Measurements from ENCODE around the gene CASP6.

The CASP6 gene

DNA sequence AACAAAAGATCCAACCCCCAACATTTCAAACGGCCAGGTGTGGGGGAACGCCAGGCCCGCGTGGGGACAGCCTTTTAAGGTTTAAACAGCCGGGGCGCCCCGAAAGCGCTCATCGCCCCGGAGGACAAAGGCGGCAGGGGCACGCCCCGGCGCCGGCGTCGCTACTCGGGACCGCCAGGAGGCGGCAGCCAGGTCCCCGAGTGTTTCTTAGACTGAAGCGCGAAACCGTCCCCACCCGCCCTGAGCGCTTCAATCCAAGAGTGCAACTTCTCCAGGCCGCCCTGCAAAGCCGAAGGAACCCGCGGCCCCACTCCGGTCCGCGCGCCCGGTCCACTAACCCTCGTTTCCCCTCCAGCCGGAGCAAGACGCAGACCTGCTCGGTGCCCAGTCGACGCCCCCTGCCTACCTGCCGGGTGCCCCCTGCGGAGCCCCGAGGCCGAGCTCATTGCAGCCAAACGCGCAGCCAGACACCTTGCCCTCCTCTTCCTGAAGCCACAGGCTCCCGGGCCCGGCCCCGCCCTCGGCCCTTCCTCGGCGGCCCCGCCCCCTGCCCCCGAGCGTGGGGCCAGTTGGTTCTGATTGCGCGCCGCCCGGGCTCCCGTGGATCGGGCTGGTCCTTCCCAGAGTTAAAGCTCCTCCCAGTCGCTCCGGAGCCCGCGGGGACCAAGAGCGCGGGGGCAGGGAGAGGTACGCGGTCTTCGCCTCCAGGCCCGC lies at the start of gene CASP6:
Gene CASP6 (minus strand): TSS at position 496 of the 714 bp plus-strand sequence. CDS start 50 bp downstream, at position 446.
- DNase-seq = peak; percentile 83 to 93

DNA sequence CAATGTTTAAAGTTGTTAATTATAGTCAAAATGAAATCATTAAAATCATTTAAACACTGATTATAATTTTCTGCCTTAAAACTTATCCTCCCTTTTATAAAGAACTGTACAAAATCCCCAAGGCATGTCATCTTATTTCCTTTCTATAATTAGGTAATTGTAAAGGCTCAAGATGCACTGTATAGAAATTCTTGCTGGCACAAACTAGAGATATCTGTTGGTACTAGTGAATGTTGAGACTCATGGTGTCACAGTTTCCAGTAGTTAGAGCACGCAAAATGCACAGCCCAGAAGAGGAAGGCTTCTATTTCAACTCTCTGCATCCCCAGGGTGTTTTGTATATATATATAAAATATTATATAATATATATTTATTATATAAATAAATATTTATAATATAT lies 49.3 kb upstream of the CASP6 start:
- peak in 1 of 2 experiments; percentile 11 for DNase-seq

DNA sequence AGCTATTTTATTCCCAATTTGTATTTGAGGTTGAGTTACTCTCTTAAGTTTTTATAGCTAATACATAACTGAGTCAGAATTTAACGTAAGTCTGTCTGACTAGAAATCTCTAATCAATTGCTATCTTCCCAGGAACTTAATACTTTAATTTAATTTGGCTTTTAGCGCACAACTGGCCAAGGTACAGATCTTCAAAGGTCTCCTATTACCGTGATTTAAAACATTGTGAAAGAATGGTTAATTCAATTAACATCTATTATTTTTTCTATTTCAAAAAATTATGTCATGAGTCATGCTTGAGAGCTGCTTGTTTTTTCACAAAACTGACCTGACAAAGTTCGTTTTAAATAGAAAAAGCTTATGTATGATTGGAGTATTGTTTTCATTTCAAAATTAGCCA lies 48.6 kb upstream of the CASP6 start:
- no peak for DNase-seq

DNA sequence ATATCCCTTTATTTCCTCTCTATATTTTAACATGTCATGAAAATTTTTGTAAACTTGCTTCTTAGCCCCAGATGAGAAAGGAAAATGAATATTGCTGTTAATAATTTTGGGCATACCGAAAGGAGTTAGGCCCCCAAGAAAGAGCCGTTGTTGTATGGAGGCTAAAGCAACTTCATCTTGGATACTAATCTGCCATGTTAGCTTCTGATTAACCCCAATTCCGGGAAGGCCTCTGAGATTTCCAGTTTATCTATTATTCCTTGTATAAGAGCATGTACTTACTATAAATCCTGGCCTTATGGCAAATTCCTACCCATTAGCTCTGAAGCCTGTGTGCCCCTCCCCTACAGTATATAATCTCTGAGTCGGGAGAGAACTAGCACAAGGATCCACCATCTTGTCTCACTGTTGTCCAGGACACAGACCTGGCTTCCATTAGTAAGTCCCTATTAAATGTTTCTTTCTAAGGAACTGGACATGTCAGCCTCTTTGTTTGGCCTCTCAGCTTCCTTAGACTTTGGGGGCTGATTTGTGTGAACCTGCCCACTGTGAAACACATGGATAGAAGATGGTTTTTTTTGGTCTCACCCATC lies 47.5 kb upstream of the CASP6 start:
- no peak for DNase-seq

DNA sequence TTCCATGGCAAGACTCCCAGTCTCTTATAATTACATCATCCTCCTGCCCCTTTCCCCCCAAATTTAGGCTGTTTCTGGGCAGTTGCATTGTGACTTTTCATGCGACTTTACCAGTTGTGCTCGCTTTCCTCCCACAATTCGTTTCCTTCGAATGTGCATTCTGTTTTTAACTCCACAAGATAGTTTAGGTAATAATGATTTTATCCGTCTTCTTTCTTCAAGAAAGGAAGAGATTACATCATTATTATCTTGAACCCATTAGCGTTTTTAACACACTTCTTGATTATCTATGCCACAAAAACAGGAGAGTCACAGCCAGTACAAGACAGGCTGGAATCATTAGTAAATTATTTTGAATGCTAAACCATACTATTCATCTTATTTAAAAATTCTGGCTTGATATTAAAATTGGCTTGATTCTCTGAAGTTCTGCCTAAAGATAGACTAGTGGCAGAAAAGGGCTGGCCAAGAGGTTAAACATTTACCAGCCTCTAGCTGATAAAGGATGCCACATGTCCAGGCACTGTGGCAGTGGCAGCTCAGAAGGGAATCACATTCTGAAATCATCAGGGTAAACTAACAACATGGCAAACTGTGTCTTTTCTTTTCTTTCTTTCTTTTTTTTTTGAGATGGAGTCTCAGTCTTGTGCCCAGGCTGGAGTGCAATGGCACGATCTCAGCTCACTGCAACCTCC lies 46.3 kb upstream of the CASP6 start:
- DNase-seq = no peak

DNA sequence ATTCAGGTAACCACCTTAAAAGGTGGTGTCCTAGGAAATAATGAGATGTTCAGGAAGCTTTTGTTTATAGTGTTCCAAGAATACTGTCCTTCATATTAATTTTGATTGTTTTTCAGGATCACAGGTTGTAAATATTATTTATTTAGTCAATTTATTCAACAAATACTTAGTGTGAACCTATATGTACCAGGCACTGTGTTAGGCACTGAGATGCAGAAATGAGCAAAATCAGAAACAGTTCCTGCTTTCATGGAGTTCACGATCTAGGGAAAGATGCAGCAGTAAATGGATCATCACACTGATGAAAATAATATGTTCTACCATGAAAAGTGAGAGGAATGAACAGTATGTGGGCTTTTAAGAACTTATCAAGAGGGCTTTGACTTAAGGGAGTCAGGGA lies 44.9 kb upstream of the CASP6 start:
- no peak for DNase-seq

DNA sequence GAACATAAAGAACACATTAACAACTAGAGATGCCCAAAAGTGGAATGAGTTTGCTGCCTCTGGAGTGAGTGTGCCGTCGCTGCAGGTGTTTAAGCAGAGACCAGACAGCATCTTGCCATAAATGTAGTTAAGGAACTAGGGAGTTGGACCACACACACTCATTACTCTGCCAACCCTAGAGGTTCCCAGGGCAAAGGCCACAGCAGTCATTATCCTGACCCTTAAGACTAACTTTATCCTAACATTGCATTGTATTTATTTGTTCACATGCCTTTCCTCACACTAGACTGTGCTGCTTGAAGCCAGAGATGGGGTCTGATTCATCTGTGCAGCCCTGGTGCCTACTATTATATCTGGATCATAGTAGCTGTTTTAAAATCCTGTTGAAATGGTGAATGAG lies 43.5 kb upstream of the CASP6 start:
- no peak for DNase-seq

DNA sequence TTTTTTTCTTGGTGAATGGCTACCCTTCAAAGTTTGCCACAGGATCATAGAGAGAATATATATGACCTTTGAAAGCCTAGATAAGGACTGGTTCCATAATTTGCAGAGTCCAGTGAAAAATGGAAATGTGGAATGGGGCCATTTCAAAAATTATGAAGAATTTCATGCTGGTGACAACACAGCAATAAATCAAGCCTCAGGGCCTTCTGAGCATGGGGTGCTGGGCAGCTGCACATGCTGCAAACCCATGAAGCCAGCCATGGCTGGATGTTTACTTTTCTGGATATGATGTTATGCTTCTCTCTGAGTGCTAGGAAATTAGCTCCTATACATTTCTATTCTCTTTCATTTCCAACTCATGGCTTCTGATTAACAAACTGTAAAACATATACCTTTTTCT lies 42.6 kb upstream of the CASP6 start:
- DNase-seq = no peak

DNA sequence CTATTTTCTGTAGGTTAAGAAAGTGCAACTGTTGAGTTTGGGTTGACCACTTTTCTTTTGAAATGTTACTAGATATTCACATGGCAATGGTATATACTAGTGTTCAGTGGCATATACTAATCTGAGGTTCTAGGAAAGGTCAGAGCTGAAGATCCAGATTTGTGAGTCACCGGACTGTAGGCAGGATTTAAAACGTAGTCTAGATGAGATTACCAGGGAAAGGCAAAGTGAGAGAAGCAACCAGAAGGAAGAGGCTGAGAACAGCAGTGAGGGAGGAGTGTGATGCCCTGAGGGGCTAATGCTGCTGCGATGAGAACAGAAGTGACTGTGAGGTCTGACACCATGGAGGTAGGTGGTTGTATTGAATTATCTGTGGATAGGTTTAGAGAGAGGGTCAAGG lies 36.3 kb upstream of the CASP6 start:
- DNase-seq = no peak

DNA sequence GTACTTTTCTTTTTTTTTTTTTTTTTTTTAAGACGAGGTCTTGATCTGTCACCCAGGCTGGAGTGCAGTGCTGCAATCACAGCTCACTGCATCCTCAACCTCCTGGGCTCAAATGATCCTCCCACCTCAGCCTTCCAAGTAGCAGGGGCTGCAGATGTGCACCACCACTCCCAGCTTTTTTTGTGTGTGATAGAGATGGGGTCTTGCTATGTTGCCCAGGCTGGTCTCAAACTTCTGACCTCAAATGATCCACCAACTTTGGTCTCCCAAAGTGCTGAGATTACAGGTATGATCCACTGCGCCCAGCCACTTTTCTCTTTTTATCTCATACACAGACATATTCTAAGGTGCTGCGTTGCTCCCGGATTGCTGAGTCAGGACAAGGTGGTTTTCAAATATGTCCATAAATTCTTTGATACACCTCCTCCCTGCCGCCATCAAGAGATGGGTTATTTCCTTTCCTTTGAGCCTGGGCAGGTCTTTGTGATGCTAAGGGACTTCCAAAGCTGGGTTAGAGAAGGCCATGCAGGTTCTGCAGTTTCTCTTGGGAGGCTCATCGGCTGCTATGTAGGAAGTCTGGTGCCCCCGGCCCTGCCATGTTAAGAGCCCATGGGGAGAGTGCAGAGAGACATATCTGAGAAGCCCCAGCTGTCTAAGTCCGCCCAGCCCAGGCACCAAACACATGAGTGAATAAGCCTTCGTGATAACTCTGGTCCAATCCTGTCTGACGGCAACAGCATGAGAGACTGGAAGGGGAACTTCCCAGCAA lies 35.0 kb upstream of the CASP6 start:
- DNase-seq = no peak

DNA sequence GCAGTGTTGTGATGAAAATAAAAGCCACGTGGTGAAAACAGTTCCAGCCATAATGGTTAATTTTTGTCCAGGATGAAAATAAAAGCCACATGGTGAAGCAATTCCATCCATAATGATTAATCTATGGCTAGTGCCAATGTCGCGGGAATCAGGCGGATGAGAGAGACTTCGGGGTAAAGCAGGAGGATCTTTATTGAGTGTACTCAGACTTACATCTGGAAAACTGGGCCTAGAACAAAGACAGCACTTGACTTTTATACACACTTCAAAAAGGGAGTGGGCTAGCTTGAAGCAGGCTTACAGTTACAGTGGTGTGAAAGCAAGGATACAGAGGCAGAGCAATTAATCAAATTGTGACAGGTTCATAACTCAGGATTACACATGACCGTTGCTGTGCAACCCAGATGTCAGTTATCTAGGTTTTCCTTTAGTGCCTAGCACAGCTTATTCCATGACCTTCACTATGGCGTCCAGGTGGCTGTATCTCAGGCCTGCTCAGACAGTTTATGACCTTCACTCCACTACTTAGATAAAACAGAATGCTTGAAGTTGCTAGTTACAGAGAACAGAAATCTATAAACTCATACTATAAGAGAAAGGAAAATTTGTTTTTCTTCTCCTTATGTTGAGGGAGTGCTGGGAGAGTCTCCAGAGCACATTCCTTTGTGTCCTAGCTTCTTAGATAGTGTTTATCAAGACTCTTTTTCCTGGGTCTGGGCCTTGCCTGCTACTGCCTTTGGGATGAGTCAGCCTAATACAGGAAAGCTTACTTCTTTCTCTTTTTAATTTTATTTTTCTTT lies 32.5 kb upstream of the CASP6 start:
- DNase-seq = no peak

DNA sequence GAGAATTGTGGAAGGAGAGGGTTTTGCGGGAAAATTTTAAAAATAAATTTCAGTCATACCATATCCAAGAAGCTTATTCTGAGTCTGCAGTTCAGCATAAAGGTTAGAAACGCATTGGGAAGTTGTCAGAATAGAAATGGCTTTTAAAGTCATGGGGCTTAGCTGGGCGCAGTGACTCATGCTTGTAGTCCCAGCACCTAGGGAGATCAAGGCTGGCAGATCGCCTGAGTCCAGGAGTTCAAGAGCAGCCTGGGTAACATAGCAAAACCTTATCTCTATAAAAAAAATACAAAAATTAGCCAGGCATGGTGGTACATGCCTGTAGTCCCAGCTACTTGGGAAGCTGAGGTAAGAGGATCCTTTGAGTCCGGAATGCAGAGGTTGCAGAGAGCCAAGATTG lies 30.5 kb upstream of the CASP6 start:
- DNase-seq = no peak

DNA sequence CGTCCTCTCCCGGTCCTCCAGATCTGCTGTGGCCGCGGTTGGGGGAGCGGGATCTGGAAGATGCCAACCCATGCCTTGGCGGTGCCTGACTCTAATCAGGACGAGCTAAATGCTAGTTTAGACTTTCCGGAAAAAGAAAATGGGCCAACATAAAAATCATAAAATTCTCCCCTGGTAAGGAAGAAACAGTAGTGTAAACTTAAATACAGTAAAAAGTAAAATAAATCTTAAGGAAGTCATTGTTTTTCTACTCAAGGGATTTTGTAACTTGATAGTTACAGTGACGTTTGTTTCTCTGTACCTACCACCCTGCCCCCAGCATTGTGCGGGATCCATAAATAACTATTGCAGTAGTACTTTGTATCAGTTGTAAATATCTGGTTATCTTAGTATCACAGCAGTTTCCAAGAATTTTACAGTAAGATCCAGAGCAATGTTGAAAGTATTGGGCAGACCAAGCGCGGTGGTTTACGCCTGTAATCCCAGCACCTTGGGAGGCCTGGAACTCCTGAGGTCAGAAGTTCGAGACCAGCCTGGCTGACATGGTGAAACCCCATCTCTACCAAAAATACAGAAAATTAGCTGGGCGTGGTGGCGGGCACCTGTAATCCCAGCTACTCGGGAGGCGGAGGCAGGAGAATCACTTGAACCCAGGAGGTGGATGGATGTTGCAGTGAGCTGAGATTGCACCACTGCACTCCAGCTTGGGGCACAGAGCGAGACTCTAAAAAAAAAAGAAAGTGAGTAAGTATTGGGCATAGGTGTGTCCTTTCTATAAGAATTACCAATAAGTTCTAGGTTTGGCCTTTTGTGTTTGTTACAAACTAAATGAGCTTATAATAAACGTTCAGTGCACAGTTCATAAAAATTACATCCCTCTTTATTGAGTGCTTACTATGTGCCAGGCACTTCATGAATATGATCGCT lies 27.6 kb upstream of the CASP6 start:
- no peak for DNase-seq

DNA sequence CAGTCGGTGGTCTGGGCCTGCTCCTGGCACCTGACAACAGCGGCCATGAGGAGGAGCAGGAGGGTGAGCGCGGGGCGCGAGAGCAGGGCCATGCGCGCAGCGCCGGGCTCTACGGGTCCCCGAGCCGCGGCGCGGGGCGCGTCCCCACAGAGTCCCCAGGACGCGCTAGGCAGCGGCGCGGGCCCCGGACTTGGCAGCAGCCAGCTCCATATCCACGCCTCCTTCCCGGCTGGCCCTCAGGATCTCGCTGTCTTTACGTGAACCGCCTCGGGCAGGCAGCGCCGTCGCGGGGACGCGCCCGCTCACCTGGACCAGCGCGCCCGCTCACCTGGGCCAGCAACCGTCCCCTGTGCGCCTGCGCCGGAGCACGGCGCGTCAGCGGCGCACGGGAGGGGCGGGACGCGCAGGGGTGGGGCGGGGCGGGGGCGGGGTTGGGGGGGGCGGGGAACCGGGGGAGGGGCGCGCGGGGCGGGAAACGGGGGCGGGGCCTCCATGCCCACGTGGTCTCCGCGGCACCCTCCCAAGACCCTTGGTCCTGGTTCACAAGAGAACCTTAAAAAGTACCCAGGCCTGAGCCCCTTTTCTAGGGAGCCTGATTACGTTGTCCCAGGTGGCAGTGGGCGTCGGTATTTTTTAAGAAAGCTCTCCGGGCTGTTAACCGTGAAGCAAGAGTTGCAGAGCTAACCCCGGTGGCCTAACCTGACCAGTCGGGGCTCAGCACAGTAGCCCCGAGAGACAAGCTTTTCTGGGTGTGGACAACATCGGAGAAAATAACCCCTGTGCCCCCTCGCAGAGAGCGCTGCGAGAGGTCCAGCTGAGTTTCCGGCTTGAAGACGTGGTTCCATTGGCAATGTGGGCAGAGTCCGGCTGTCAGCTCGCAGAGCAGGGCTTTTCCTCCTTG lies 26.7 kb upstream of the CASP6 start, which contains the start of gene PLA2G12A:
Gene PLA2G12A (minus strand): TSS at position 353 of the 901 bp plus-strand sequence. CDS start 261 bp downstream, at position 92.
- DNase-seq = peak; percentile 85 to 95

DNA sequence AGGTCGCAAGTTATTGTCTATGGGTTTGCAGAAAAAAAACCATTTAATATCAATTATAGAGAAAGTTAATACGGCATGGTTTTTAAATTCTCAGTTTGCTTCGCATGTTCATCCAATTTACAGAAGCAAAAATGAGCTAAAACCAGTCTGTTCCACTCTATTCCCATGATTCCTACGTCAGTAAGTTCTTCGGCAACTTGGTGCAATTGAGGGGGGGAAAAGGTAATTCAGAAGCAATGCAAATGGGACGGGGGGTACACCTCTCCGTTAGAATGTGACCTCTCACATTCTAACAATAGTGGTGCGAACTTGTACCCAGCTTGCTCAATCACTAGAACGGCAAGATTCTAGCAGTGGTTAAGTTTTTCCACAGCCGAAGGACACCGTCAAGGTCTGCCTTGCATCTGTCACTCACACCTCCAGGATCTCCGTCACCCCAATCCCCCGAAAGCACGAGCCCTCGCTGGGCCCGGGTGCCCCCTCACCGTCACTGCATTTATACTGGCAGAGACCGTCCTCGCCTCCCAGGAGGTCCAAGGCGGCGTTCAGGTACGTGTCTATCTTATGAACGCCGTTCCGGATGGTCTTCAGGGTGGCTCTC lies 26.0 kb upstream of the CASP6 start:
- peak; percentile 31 to 48 for DNase-seq

DNA sequence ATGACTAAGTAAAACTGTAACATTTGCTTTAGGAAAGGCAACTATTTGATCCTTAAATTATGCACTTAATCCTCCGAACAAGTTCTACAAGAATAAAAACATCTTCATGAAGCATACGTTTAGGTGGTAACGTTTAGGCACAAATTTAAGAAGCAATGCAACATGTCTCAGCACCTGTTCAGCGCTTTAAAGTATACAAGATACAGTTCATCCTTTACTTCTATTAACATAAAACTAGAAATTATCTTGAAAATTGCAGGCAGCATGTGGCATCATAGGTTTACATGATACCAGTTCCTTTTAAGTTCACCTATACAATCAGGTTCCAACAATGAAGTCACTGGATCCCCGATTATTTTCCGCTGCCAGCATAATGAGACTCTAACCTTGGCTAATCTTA lies 25.1 kb upstream of the CASP6 start:
- DNase-seq = peak in 1 of 2 experiments; percentile 22

DNA sequence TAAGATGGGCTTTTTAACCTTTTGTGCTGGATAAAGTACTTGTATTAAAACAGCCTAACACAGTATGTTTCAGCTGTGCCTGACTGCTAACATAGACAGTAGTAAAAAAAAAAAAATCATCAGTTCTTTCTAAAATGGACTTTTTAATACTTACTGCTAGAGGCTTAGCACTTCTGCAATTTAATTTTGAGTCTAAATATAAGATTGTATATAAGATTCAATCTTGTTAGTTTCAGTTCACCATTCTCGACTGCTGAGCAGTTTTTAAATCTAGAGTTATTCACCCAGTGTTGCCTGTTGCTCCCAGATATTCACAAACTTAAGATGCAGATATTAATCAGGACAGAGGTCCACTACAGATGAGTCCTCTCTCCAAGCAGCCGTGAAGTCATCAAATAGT lies 19.9 kb upstream of the CASP6 start:
- no peak for DNase-seq

DNA sequence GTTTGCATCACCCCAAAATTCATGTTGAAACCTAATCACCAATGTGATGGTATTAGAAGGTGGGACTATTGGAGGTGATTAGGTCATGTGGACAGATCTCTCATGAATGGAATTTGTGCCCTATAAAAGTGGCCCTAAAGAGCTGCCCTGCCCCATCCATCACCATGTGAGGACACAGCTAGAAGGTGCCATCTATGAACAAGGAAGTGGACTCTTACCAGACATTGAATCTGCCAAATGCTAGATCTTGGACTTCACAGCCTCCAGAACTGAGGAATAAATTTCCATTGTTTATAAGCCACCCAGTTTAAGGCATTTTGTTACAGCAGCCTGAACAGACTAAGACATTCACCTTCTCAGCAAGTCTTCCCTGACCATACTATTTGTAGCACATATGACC lies 19.1 kb upstream of the CASP6 start:
- DNase-seq = no peak

DNA sequence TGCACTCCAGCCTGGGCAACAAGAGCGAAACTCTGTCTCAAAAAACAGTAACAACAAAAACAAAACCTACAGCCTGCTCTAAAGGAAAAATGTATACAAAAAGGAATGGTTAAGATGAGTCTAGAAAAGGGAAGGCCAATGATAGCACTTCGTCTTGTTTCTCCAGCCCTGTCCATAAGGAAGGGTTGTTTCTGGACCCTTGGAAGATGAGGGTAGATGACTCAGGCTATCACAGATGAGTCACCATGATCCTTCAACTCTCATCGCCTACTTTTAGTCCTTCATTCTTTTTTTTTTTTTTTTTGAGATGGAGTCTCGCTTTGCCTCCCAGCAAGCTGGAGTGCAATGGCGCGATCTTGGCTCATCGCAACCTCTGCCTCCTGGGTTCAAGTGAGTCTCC lies 17.8 kb upstream of the CASP6 start:
- DNase-seq = no peak

DNA sequence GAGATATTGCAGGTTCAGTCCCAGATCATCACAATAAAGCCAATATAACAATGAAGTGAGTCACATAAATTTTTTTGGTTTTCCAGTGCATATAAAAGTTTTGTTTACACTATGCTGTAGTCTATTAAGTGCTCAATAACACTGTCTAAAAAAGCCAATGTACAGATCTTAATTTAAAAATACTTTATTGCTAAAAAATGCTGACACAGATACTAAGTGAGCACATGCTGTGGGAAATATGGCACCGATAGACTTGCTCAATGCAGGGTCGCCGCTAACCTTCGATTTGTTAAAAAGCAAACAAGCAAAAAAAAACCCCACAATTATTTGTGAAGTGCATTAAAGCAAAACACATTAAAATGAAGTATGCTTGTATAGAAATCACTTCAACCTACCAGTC lies 16.4 kb upstream of the CASP6 start:
- DNase-seq = no peak
